Stomach (tissue), 9 donors: ENCODE results near the gene SH3GL1. TPM values are rescaled to one million over a fixed set of nuclear protein-coding genes. Genes with fewer than 3 reads are reported as not detected.
"Not testable (repeated sequence)": the region's sequence is repeated elsewhere in the genome, so short reads cannot be mapped to it uniquely, and the experiment has no call there.

Experiments
- DNase-seq, 2 donors: peaks; one replicate each; pipeline versions ENCODE4 v3.0.0 to v3.0.0-alpha.2; 2013 to 2019
- H3K27ac ChIP-seq, 5 donors: fragments of 200-600 bp in 4 of 5; sonication (generic) in 4 of 5; one replicate each; pipeline ENCODE4 v1.5.1; 2013 to 2019; ENCODE audit warnings: mild to moderate bottlenecking in 1 of 5, moderate library complexity in 1 of 5
- H3K27me3 ChIP-seq, 3 donors: fragments of 200-600 bp; sonication (generic); one replicate each; pipeline ENCODE4 v1.5.1; 2017 to 2019; ENCODE audit warnings: mixed run types in 1 of 3
- H3K36me3 ChIP-seq, 4 donors: fragments of 200-600 bp; sonication (generic); 1 replicate in 3 of 4; 2 replicates in 1 of 4; pipeline ENCODE4 v1.5.1; 2016 to 2019
- H3K4me1 ChIP-seq, 4 donors: fragments of 200-600 bp; sonication (generic); one replicate each; pipeline ENCODE4 v1.5.1; 2016 to 2019
- H3K4me3 ChIP-seq, 4 donors: fragments of 200-600 bp; sonication (generic) in 3 of 4; one replicate each; pipeline ENCODE4 v1.5.1; 2016 to 2019; ENCODE audit warnings: mild to moderate bottlenecking in 1 of 4
- H3K9me3 ChIP-seq, 4 donors: fragments of 200-600 bp; sonication (generic); one replicate each; pipeline ENCODE4 v1.5.1; 2016 to 2019
- CTCF ChIP-seq, 7 experiments: fragments of 450-650 bp in 4 of 7; fragments of 200-600 bp in 3 of 7; sonication (generic) in 3 of 7; IDR thresholded peaks; one replicate each; pipeline ENCODE4 v1.5.1; 2016 to 2019; ENCODE audit warnings: antibody characterized with exemption in 7 of 7, control low read depth in 2 of 7, mild to moderate bottlenecking in 1 of 7
- EP300 ChIP-seq: sonication (generic); formaldehyde crosslinking; IDR thresholded peaks from one replicate; pipeline ENCODE4 v1.6.1; 2017; ENCODE audit warnings: antibody characterized with exemption
- POLR2A ChIP-seq, 4 donors: fragments of 450-650 bp; IDR thresholded peaks; one replicate each; pipeline ENCODE4 v1.6.1; 2016; ENCODE audit warnings: antibody characterized with exemption in 4 of 4, control low read depth in 2 of 4, mild to moderate bottlenecking in 1 of 4, moderate library complexity in 1 of 4
- POLR2AphosphoS5 ChIP-seq, 3 donors: sonication (generic); formaldehyde crosslinking; IDR thresholded peaks; one replicate each; pipeline ENCODE4 v1.6.1; 2016; ENCODE audit warnings: antibody characterized with exemption in 3 of 3
- WGBS, 5 donors: extraction: QIAGEN DNeasy Blood & Tissue Kit in 3 of 5; methylation state at CpG; one replicate each; pipeline versions ENCODE4 v1.1.5 to v1.1.7; 2013 to 2018; 5-methylcytosine and 5-hydroxymethylcytosine counted together
- intact Hi-C: fragments of 100-400 bp; cut with DNase I; formaldehyde crosslinking; loops from one replicate; pipeline ENCODE4 v1.15.1; 2023; ENCODE audit warnings: low total_unique reads
- polyA plus RNA-seq, 3 donors: library from polyadenylated mRNA; stranded (reverse); fragments of 200-250 nt; gene quantifications; one replicate each; pipeline ENCODE4 v1.2.3, GENCODE V29; 2013
- total RNA-seq, 5 donors: library from RNA; depleted of rRNA; stranded (reverse); fragments of >200 nt; gene quantifications; one replicate each; pipeline versions ENCODE4 v1.1.0 to v1.2.3, GENCODE V29; 2014 to 2016
- donor health status: healthy with polysubstance abuse.
- donor health status: Bipolar disorder and iron deficiency.
- donor health status: healthy.

The SH3GL1 gene
- total and polyA plus RNA-seq, 8 donors, result 14.8 to 111 (median 36.9) TPM

DNA sequence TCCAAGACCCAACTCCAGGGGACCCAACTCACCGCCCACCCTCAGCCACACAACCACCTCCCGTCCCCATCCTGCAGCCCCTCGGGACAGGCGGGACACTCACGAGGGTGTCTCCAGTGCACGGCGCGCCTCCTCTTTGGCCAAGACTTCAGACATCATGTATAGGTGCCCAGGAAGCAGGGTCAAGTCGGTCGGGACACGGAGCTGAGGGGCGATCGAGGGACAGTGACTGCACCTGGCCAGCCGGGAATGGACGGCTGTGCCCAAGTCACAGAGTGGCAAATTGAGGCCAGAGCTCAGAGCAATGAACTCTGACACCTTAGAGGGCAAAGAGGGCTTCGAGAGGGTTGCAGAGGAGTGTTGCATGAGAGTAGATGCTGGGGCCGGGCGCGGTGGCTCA lies 70.5 kb downstream of the SH3GL1 start:
- no peak for TF ChIP-seq POLR2AphosphoS5 (IDR thresholded peaks at IDR 0.05)
- TF ChIP-seq EP300, result no peak
- TF ChIP-seq CTCF (IDR thresholded peaks at IDR 0.05), result no peak
- no peak for TF ChIP-seq POLR2A (IDR thresholded peaks at IDR 0.05)
- Histone ChIP-seq H3K27me3 (peaks cover 0 to 39% (median 0%) of the 10 kb centered on the region in 3 donors), H3K4me1 (peaks cover 21 to 29% (median 28%) of the 10 kb centered on the region in 4 donors), H3K27ac (no peak overlapping the region), H3K9me3 (no peaks in the 10 kb centered on the region), H3K36me3 (no peaks in the 10 kb centered on the region), H3K4me3 (no peak overlapping the region)
- WGBS, 5 donors, result 88 to 98% (median 96%) methylated on average over 10 to 19 of the region's 19 CpGs
- intact Hi-C loops, result no loop called here
- no peak for DNase-seq

DNA sequence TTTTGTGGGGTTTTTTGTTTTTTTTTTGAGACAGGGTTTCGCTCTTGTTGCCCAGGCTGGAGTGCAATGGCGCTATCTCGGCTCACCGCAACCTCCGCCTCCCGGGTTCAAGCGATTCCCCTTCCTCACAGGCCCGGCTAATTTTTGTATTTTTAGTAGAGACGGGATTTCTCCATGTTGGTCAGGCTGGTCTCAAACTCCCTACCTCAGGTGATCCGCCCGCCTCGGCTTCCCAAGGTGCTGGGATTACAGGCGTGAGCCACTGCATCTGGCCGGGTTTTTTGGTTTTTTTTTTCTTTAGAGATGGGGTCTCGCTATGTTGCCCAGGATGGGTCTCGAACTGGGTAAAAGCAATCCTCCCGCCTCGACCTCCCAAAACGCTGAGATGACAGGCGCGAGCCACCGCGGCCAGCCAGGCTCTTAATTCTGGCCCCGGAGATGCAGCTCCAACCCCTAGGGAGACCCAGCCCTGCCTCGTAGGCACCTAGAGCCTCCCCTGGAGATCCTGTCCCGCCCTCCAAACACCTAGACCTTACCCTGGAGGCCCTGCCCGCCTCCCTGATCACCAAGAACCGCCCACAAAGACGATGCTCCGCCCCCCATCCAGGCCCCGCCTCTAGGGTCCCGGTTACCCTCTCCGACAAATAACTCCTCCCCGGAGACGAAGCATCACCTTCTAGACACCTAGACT lies 71.2 kb downstream of the SH3GL1 start:
- H3K9me3 ChIP-seq, intact Hi-C loops, H3K36me3 ChIP-seq: not testable (repeated sequence)
- H3K27me3 ChIP-seq, result peaks cover 0 to 39% (median 0%) of the 10 kb centered on the region in 3 donors
- WGBS, 5 donors, result 38 to 48% (median 39%) methylated on average over 33 to 35 of the region's 35 CpGs
- DNase-seq, result peak in 1 of 2 donors; percentile 65
- H3K27ac ChIP-seq, result peak overlapping the region in 3 of 5 donors; percentile 32 to 65 (median 49)
- peak overlapping the region; percentile 30 to 57 (median 46) for H3K4me3 ChIP-seq
- peaks cover 21 to 29% (median 28%) of the 10 kb centered on the region in 4 donors for H3K4me1 ChIP-seq

DNA sequence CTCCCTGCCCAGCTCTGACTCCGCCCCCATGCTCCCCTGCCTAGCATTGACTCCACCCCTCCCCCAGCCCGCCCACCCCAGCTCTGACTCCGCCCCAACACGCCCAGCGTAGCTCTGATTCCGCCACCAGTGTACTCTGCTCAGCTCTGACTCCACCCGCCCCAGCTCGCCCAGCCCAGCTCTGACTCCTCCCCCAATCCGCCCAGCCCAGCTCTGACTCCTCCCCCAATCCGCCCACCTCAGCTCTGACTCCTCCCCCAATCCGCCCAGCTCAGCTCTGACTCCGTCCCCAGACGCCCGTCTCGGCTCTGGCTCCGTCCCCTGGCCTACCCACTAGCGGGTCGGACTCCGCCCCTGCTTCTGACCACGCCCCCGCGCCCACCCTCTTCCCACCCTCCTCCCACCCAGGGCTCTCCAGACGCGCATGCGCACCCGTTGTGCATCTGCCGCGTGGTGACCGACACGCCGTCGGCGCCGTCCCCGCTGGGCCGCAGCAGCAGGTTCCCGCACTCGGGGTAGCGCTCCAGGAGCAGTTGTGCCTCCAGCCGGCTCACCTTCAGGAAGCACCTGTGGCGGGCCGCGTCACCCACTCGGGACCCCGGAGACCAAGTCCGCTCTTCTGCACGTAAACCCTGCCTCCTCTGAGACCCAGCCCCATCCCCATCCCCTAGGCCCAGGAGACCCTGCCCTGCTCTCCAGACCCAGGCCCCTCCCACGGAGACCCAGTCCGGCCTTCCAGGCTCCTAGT lies 71.9 kb downstream of the SH3GL1 start:
- peak overlapping the region; percentile 30 to 57 (median 46) for H3K4me3 ChIP-seq
- H3K27ac ChIP-seq, result peak overlapping the region in 4 of 5 donors; percentile 49 to 65 (median 60)
- no peaks in the 10 kb centered on the region for H3K36me3 ChIP-seq
- peaks cover 21 to 29% (median 28%) of the 10 kb centered on the region in 4 donors for H3K4me1 ChIP-seq
- peaks cover 0 to 39% (median 0%) of the 10 kb centered on the region in 3 donors for H3K27me3 ChIP-seq
- 1 to 5% (median 3%) methylated on average over 33 to 49 of the region's 49 CpGs for WGBS, 5 donors
- TF ChIP-seq EP300 (no peak), POLR2A (IDR thresholded peaks at IDR 0.05) (peak in 1 of 4 donors; percentile 5), CTCF (IDR thresholded peaks at IDR 0.05) (no peak), POLR2AphosphoS5 (IDR thresholded peaks at IDR 0.05) (peak in 2 of 3 donors; percentile 8 to 60)
- H3K9me3 ChIP-seq, result no peaks in the 10 kb centered on the region
- intact Hi-C loops, result no loop called here
- peak; percentile 96 to 99 for DNase-seq

DNA sequence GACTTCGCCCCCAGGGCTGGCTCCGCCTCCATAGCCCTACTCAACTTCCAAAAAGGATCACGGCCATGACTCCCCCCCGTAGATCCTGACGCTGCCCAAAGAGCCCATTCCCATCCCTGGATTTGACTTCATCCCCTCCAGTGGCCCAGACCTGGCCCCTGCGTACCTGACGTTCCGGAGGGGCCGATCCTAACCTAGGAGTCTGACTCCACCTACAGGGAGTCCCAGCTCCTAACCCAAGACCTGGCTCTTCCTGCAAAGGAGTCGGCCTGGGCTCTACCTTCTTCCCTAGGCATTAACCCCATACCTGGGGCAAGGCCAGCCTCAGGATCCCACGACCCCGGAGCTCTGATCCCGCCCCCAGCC lies 72.5 kb downstream of the SH3GL1 start:
- no peak for TF ChIP-seq POLR2A (IDR thresholded peaks at IDR 0.05)
- no peak for TF ChIP-seq POLR2AphosphoS5 (IDR thresholded peaks at IDR 0.05)
- TF ChIP-seq EP300, result no peak
- no peak for TF ChIP-seq CTCF (IDR thresholded peaks at IDR 0.05)
- Histone ChIP-seq H3K27ac (peak overlapping the region in 4 of 5 donors; percentile 40 to 64 (median 56)), H3K36me3 (no peaks in the 10 kb centered on the region), H3K4me3 (peak overlapping the region; percentile 28 to 57 (median 40)), H3K4me1 (peaks cover 21 to 29% (median 28%) of the 10 kb centered on the region in 4 donors), H3K27me3 (peaks cover 0 to 39% (median 0%) of the 10 kb centered on the region in 3 donors), H3K9me3 (no peaks in the 10 kb centered on the region)
- no peak for DNase-seq
- intact Hi-C loops, result no loop called here
- WGBS, 5 donors, result 9 to 20% (median 14%) methylated on average over 8 to 13 of the region's 13 CpGs
